Retinal pigment epithelial cell (primary cell): ENCODE results near the gene NACC2.

Experiments used
- DNase-seq: peaks from one replicate; pipeline ENCODE4 v3.0.0-alpha.2; 2010; ENCODE audit warnings: low read depth
- H3K4me3 ChIP-seq: 2 replicates; pipeline ENCODE4 v1.5.1; 2011; ENCODE audit warnings: mild to moderate bottlenecking, low read length, control low read depth, moderate library complexity
- TF ChIP-seq, protein P1 (sequence below): conservative IDR thresholded peaks from 2 replicates; pipeline ENCODE4 v1.5.1; 2011; ENCODE audit warnings: low read depth, low read length, control low read depth, inconsistent platforms

NACC2 gene

DNA sequence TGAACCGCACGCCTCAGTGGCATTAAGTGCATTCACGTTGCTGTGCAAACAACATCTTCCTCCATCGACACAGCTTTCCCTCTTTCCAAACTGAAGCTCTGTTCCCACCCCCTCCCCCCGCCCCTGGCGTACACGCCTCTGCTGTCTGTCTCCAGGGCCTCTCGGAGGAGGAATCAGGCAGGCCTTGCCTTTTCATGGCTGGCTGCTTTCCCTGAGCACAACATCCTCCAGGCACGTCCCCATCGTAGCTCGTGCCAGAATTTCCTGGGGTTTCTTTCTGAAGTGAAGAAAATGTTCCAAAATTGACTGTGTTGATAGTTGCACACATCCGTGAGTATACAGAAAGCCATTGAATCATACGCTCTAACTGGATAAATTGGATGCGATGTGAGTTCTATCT is 45.9 kb upstream of the NACC2 start:
- H3K4me3 ChIP-seq = no peak overlapping the region
- TF ChIP-seq, protein P1, sequence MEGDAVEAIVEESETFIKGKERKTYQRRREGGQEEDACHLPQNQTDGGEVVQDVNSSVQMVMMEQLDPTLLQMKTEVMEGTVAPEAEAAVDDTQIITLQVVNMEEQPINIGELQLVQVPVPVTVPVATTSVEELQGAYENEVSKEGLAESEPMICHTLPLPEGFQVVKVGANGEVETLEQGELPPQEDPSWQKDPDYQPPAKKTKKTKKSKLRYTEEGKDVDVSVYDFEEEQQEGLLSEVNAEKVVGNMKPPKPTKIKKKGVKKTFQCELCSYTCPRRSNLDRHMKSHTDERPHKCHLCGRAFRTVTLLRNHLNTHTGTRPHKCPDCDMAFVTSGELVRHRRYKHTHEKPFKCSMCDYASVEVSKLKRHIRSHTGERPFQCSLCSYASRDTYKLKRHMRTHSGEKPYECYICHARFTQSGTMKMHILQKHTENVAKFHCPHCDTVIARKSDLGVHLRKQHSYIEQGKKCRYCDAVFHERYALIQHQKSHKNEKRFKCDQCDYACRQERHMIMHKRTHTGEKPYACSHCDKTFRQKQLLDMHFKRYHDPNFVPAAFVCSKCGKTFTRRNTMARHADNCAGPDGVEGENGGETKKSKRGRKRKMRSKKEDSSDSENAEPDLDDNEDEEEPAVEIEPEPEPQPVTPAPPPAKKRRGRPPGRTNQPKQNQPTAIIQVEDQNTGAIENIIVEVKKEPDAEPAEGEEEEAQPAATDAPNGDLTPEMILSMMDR = no peak
- no peak for DNase-seq

DNA sequence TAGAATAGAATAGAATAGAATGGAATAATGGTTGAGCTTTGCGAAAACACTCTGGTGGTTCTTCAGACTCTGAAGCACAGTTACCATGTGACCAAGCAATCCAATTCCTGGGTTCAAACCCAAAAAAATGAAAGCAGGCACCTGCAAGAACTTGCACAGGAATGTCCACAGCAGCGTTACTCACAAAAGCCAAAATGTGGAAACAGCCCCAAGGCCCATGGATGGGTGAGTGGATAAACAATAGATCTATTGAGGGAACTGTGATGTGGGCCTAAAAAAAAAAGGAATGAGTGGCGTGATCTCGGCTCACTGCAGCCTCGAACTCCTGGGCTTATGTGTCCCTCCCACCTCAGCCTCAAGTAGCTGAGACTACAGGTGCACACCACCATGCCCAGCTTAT is 45.0 kb upstream of the NACC2 start:
- no peak overlapping the region for H3K4me3 ChIP-seq
- no peak for DNase-seq
- TF ChIP-seq, protein P1 = no peak

DNA sequence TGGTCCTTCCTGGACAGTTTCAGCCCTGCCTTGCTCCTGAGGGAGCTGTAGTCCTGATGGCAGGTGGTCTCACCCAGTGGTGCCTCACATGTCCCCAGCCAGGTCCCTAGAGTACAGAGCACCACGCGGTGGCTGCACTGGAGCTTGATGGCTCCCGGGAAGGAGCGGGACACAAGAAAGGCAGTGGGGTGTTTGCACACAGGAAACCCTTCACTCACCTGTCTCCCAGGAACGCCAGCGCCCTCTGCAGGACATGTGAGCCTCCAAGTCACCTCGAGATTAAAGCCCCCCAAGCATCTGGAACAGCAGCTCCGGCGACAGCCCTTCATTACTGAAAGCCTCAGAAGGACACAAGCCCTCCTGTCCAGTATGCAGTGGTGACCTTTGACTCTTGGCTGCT is 43.5 kb upstream of the NACC2 start:
- no peak overlapping the region for H3K4me3 ChIP-seq
- TF ChIP-seq, protein P1 = peak; percentile 66
- DNase-seq = no peak

DNA sequence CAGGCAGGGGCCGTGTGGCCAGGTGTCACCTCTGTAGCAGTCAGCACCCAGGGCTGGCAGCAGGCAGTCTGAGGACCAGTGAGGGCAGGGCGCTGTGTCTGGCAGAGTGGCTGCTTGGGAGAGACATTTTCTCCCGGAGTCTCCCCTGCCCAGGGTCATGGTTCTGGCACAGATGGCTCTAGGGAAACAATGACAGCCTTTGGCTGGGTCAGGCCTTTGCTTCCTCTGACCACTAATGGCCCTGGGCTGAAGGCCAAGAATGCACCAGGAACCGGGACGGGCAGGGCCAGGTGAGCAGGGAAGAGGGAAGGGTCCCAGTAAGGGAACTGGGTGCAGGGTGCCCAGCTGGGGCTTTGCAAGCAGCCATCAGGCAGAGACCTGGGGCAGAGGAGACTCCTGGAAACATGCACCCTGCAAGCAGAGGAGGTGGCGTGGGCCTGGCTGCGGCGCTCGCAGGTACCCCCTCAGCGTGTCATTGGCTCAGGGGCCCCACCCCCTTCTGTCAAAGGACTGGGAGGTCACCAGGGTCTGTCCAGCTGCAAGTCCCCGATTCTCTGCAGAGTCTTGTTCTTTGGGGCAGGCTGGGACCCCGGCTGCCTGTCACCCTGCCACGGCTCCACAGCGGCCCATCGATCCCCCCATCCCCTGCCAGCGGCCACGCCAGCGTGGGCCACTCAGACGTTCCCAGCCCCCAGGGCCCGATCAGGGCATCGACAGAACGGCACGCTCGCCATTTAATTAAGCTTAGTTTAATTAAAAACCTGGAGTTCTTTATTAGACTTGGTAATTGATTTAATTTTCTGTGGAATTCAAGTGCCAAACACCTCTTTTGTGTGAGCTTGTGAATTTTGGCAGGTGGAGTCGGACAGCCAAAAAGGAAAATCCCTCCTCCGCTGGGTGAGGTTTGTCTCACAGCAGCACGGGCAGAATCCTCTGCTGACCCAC is 42.5 kb upstream of the NACC2 start:
- DNase-seq = no peak
- no peak overlapping the region for H3K4me3 ChIP-seq
- TF ChIP-seq, protein P1 = no peak

DNA sequence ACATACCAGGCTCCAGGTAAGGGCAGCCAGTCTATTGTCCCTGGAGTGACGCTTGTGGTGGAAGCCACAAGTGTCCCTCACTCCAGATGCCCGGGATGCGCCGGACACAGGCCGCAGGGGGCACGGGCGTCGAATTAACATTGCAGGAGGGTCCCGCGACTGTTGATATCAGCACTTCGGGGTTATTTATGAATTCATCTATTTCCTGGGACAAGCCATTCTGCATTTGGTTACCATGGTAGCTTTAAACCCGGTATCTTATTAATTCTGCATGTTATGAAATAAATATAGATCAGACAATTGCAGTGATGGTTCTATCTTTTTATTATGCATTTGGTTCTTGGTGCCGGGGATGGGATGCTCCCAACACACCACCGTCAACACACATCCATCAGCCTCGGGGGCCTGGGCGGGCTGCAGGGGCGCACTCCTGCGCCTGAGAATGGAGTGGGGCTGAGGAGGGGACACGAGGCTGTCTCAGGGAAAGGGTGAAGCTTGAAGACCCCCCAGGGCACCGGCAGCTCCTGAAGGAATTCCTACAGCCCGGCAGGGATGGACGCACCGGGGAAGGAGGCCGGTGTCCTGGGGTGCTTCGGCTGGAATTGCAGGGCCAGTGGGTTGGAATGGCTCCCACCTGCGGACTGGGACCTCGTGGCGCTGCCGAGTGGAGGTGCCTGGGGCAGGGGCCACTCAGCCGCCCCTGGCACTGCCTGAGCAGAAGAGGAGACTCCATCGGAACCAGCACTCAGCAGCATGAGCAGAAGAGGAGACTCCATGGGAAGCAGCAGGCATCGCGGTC is 41.2 kb upstream of the NACC2 start:
- no peak overlapping the region for H3K4me3 ChIP-seq
- TF ChIP-seq, protein P1 = no peak
- no peak for DNase-seq

DNA sequence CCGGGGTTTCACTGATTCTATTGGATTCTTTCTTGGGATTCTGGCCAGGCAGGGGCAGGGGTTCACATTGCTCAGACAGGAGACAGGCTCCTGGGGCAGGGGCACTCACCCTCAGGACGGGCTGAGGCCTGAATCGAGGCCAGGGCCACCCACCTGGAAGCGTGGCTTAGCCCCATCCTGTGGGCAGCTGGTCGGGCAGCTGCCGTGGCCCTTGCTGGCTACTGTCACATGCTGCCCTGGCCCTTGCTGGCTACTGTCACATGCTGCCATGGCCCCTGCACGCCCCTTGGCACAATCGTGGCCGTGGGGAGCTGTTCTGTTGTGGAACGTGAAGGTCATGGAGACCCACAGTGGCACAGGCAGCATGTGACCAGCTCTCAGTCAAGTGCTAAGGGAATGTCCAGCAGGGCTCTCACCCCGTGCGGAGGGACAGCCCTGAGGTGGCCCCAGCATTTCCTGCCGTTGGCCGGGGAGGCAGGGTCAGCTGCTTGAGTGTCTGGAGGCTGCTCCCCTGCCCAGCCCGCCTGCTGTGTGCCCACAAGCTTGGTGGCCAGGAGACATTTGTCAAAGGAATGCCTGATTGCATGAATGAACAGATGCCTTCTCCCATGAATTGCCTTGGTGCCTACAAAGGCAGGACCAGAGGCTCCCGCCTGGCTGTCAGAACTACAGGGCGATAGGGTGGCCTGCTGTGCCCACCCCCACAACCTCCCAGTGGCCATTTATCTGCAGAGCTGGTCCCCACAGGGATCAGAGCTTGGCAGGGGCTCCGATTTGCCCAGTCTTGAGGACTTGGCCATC is 40.4 kb upstream of the NACC2 start:
- no peak overlapping the region for H3K4me3 ChIP-seq
- no peak for DNase-seq
- TF ChIP-seq, protein P1 = no peak
